Fibroblast of villous mesenchyme (primary cell): ENCODE results near the gene LNPEP. TPM values are rescaled to one million over a fixed set of nuclear protein-coding genes. Genes with fewer than 3 reads are reported as not detected.

Experiments
- DNase-seq: peaks from one replicate; pipeline ENCODE4 v3.0.0-alpha.2; 2010; ENCODE audit warnings: low read depth
- H3K4me3 ChIP-seq: 2 replicates; pipeline ENCODE4 v1.5.1; 2011; ENCODE audit warnings: low read depth, mild to moderate bottlenecking, low read length
- total RNA-seq: library from RNA; depleted of rRNA; stranded (reverse); fragments of >200 nt; gene quantifications from 2 replicates; pipeline ENCODE4 v1.2.3, GENCODE V29; 2012
- TF ChIP-seq, protein P1 (sequence below): IDR thresholded peaks from 2 replicates; pipeline ENCODE4 v1.5.1; 2012; ENCODE audit warnings: low read depth, mild to moderate bottlenecking, low read length; ENCODE audit not compliant: insufficient read depth

LNPEP gene
- total RNA-seq = 32.2 and 42.7 TPM in 2 replicates

GRCh38 chr5:96935559-96936430 lies at the start of gene LNPEP:
Gene LNPEP, plus strand, starts transcription at chr5:96936080. Its CDS starts 76 bp downstream, at chr5:96936156.
- peak; percentile 98 for DNase-seq
- H3K4me3 ChIP-seq = peak within 1 kb of the TSS; percentile 83
- TF ChIP-seq, protein P1, sequence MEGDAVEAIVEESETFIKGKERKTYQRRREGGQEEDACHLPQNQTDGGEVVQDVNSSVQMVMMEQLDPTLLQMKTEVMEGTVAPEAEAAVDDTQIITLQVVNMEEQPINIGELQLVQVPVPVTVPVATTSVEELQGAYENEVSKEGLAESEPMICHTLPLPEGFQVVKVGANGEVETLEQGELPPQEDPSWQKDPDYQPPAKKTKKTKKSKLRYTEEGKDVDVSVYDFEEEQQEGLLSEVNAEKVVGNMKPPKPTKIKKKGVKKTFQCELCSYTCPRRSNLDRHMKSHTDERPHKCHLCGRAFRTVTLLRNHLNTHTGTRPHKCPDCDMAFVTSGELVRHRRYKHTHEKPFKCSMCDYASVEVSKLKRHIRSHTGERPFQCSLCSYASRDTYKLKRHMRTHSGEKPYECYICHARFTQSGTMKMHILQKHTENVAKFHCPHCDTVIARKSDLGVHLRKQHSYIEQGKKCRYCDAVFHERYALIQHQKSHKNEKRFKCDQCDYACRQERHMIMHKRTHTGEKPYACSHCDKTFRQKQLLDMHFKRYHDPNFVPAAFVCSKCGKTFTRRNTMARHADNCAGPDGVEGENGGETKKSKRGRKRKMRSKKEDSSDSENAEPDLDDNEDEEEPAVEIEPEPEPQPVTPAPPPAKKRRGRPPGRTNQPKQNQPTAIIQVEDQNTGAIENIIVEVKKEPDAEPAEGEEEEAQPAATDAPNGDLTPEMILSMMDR = no peak

- DNase-seq = peak; percentile 75
- H3K4me3 ChIP-seq = no peak overlapping the region
- TF ChIP-seq, protein P1 = no peak
These were observed 42.5 kb upstream of the LNPEP start for GRCh38 chr5:96893342-96893741.

DNA sequence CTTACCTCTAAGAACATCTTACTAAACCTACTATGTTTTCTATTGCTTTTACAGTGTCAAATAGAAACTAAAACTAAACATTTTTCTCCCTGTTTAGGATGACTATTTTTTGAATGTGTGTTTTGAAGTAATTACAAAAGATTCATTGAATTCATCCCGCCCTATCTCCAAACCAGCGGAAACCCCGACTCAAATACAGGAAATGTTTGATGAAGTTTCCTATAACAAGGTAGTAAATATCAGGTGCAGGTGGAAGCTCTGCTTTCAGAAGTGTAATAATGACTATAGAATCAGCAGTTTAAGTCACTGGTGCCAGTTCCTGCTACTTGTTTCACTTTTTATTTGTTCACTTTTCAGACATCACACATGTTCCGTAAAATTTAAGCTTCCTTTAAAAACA lies 39.6 kb upstream of the LNPEP start:
- DNase-seq = no peak
- H3K4me3 ChIP-seq = no peak overlapping the region
- TF ChIP-seq, protein P1 = no peak

DNA sequence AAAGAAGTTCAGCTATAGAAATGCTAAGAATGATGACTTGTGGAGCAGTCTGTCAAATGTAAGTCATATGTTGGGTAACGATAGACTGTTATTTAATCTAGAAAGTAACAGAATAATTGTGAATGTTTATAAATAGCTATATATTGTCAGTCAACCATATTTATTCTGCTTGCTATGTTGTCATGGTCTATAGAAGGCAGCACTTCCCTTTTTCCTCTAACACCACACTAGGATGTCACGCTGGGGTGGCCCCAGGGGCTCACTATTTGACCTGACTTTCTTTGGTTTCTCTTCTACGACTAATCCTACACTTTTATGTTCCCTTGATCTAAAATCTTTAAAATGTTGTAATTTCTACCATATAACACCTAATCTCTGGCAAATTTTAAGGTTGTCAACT lies 39.1 kb upstream of the LNPEP start:
- DNase-seq = no peak
- TF ChIP-seq, protein P1 = no peak
- no peak overlapping the region for H3K4me3 ChIP-seq

DNA sequence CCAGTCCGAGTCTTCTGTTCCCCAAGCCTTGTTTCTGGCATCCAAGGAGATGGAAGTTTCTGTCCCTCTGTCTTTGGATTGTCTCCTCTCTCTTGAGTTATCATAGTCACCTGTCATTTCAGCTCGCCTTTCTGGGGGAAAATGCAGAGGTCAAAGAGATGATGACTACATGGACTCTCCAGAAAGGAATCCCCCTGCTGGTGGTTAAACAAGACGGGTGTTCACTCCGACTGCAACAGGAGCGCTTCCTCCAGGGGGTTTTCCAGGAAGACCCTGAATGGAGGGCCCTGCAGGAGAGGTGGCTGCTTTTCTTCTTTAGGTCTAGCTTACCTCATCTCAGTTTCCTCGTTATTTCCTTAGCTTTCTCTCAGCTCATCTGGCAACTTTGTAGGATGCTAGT lies 34.5 kb upstream of the LNPEP start:
- TF ChIP-seq, protein P1 = peak; percentile 27
- DNase-seq = no peak
- no peak overlapping the region for H3K4me3 ChIP-seq

- DNase-seq = no peak
- TF ChIP-seq, protein P1 = no peak
These were observed 34.0 kb upstream of the LNPEP start for GRCh38 chr5:96901841-96902240.

GRCh38 chr5:96902876-96903275 lies 33.0 kb upstream of the LNPEP start:
- no peak for DNase-seq
- TF ChIP-seq, protein P1 = no peak
- no peak overlapping the region for H3K4me3 ChIP-seq

More at GRCh38 chr5:96901841-96902240, 34.0 kb upstream of the LNPEP start:
- H3K4me3 ChIP-seq = no peak overlapping the region
